ENCODE results near the gene CDK4.

The CDK4 gene

GRCh38 chr12:57700317-57700716, 51.8 kb downstream of the CDK4 start:
- TF ChIP-seq TCF12 (IDR thresholded peaks at IDR 0.05; ENCODE audit: low read depth): no peak
- no peak for TF ChIP-seq MAX (IDR thresholded peaks at IDR 0.05)
- no peak for TF ChIP-seq CEBPB (IDR thresholded peaks at IDR 0.05)
- no peak for TF ChIP-seq CREB1 (IDR thresholded peaks at IDR 0.05; ENCODE audit: low read depth)
- no peak for TF ChIP-seq TEAD4 (IDR thresholded peaks at IDR 0.05)
- no peak for TF ChIP-seq EP300 (IDR thresholded peaks at IDR 0.05; ENCODE audit: borderline replicate concordance)
- no peak for TF ChIP-seq TAF1 (IDR thresholded peaks at IDR 0.05; ENCODE audit: low read depth)
- TF ChIP-seq USF1 (IDR thresholded peaks at IDR 0.05): no peak

GRCh38 chr12:57698414-57698813, 53.7 kb downstream of the CDK4 start:
- TF ChIP-seq EP300 (IDR thresholded peaks at IDR 0.05; ENCODE audit: borderline replicate concordance) (no peak), YY1 (IDR thresholded peaks at IDR 0.05; ENCODE audit: low read depth) (no peak), CEBPB (IDR thresholded peaks at IDR 0.05) (no peak), USF1 (IDR thresholded peaks at IDR 0.05) (no peak), TAF1 (IDR thresholded peaks at IDR 0.05; ENCODE audit: low read depth) (no peak), ZBTB7A (IDR thresholded peaks at IDR 0.05; ENCODE audit: low read depth) (no peak), TEAD4 (IDR thresholded peaks at IDR 0.05) (no peak), EGR1 (IDR thresholded peaks at IDR 0.05) (no peak), FOXM1 (IDR thresholded peaks at IDR 0.05; ENCODE audit: borderline replicate concordance, low read depth) (no peak), NFIC (IDR thresholded peaks at IDR 0.05) (no peak), RAD21 (IDR thresholded peaks at IDR 0.05; ENCODE audit: low read depth) (no peak), TCF12 (IDR thresholded peaks at IDR 0.05; ENCODE audit: low read depth) (no peak)
